Testis (tissue), 2 donors: ENCODE data around the gene ATAT1.
"Not testable (repeated sequence)": the region's sequence is repeated elsewhere in the genome, so short reads cannot be mapped to it uniquely, and the experiment has no call there.

ENCODE experiments used
- CTCF ChIP-seq, 3 experiments: fragments of 450-650 bp in 2 of 3; fragments of 200-600 bp in 1 of 3; sonication (generic) in 1 of 3; IDR thresholded peaks; one replicate each; pipeline ENCODE4 v1.5.1; 2016 to 2019; ENCODE audit warnings: antibody characterized with exemption in 3 of 3, mild to moderate bottlenecking in 2 of 3, moderate library complexity in 1 of 3
- POLR2A ChIP-seq: fragments of 450-650 bp; IDR thresholded peaks from one replicate; pipeline ENCODE4 v1.6.1; 2017; ENCODE audit warnings: antibody characterized with exemption, mild to moderate bottlenecking, moderate library complexity

GRCh38 chr6:30597315-30598144 is 29.1 kb upstream of the ATAT1 start:
- peak; percentile 66 to 71 (median 69) for TF ChIP-seq CTCF (IDR thresholded peaks at IDR 0.05)
- TF ChIP-seq POLR2A, result not testable (repeated sequence)
